ENCODE results near the gene TBCCD1.

Gene TBCCD1

GRCh38 chr3:186538779-186539178 lies 28.4 kb downstream of the TBCCD1 start:
- no peak overlapping the region for H3K4me2 ChIP-seq (ENCODE audit: low read length)
- peaks cover 36% of the 10 kb centered on the region for H3K4me1 ChIP-seq (ENCODE audit: control insufficient read depth, low read length)
- H3K9me2 ChIP-seq (replicated peaks; ENCODE audit: control insufficient read depth, low read length), result no peaks in the 10 kb centered on the region
- TF ChIP-seq EZH2phosphoT487 (IDR thresholded peaks at IDR 0.05; ENCODE audit: borderline replicate concordance, low read length), result no peak
- TF ChIP-seq, protein P1, sequence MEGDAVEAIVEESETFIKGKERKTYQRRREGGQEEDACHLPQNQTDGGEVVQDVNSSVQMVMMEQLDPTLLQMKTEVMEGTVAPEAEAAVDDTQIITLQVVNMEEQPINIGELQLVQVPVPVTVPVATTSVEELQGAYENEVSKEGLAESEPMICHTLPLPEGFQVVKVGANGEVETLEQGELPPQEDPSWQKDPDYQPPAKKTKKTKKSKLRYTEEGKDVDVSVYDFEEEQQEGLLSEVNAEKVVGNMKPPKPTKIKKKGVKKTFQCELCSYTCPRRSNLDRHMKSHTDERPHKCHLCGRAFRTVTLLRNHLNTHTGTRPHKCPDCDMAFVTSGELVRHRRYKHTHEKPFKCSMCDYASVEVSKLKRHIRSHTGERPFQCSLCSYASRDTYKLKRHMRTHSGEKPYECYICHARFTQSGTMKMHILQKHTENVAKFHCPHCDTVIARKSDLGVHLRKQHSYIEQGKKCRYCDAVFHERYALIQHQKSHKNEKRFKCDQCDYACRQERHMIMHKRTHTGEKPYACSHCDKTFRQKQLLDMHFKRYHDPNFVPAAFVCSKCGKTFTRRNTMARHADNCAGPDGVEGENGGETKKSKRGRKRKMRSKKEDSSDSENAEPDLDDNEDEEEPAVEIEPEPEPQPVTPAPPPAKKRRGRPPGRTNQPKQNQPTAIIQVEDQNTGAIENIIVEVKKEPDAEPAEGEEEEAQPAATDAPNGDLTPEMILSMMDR (IDR thresholded peaks at IDR 0.05; ENCODE audit: low read depth, low read length, poor library complexity, severe bottlenecking), result no peak
- H3K36me3 ChIP-seq (ENCODE audit: control insufficient read depth, low read length), result peaks cover 3% of the 10 kb centered on the region; the same call in 1 of the 2 replicates
- no peak overlapping the region for H3K4me3 ChIP-seq (ENCODE audit: low read length)
- no peaks in the 10 kb centered on the region for H3K79me2 ChIP-seq (ENCODE audit: control insufficient read depth, low read length)
- H3K9me3 ChIP-seq (ENCODE audit: control insufficient read depth, insufficient read depth, low read length), result no peaks in the 10 kb centered on the region
- no peak overlapping the region for H3K27ac ChIP-seq (ENCODE audit: low read depth, low read length)
- H3F3A ChIP-seq (ENCODE audit: control insufficient read depth, insufficient read depth), result peaks cover 13% of the 10 kb centered on the region
- H3K27me3 ChIP-seq (ENCODE audit: control insufficient read depth, low read length), result no peaks in the 10 kb centered on the region
- no peaks in the 10 kb centered on the region for H4K20me1 ChIP-seq (ENCODE audit: control insufficient read depth, insufficient read depth, low read depth, low read length)

DNA sequence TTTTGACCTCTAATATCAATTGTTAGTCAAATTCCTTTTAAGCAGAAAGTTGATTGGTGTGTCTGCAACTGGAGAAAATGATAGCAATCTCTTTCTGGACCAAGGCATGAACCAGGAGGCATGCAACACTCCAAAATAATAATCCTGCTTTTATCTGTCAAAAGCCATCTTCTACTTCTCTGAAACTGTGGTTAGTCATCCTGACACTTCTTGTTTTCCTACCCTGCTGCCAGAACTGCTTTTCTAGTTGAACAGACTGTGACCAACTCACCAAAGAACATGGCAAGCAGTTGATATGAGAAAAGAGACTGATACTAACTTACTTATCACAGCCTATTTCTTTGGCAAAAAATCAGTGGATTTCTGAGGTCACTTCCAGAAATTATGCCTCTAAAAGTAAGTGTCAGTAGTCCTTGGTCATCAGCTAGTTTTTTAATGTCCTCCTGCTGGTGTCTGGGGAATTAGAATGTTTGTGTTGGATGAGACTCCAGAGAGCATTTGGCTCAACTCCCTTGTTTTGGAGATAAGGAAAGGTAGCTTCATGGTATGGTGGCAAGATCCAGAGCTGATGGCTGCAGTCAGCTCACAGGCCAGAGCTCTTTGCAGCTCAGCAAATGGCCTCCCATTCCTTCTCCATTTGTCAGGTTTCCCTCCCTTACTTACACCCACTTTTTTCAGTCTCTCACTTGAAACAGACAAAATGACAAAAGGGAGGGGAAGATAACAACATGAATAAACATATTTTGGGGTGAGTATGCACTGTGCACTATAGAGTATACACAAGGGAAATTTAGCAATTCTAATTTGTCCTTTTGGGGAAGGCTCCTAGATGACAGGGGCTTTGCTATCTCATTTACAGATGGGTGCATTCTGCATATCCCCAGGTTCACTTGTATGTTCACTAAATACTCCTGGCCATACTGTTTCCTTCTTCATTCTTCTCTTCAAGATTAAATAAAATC lies 30.0 kb downstream of the TBCCD1 start:
- Histone ChIP-seq H4K20me1 (ENCODE audit: control insufficient read depth, insufficient read depth, low read depth, low read length) (no peaks in the 10 kb centered on the region), H3K27ac (ENCODE audit: low read depth, low read length) (no peak overlapping the region), H3F3A (ENCODE audit: control insufficient read depth, insufficient read depth) (peaks cover 18% of the 10 kb centered on the region), H3K27me3 (ENCODE audit: control insufficient read depth, low read length) (no peaks in the 10 kb centered on the region), H3K79me2 (ENCODE audit: control insufficient read depth, low read length) (no peaks in the 10 kb centered on the region), H3K4me3 (ENCODE audit: low read length) (no peak overlapping the region), H3K9me2 (replicated peaks; ENCODE audit: control insufficient read depth, low read length) (no peaks in the 10 kb centered on the region), H3K4me2 (ENCODE audit: low read length) (no peak overlapping the region), H3K4me1 (ENCODE audit: control insufficient read depth, low read length) (peaks cover 42% of the 10 kb centered on the region), H3K9me3 (ENCODE audit: control insufficient read depth, insufficient read depth, low read length) (no peaks in the 10 kb centered on the region), H3K36me3 (ENCODE audit: control insufficient read depth, low read length) (no peaks in the 10 kb centered on the region)
- TF ChIP-seq, protein P1 (IDR thresholded peaks at IDR 0.05; ENCODE audit: low read depth, low read length, poor library complexity, severe bottlenecking), result no peak
- no peak for TF ChIP-seq EZH2phosphoT487 (IDR thresholded peaks at IDR 0.05; ENCODE audit: borderline replicate concordance, low read length)

DNA sequence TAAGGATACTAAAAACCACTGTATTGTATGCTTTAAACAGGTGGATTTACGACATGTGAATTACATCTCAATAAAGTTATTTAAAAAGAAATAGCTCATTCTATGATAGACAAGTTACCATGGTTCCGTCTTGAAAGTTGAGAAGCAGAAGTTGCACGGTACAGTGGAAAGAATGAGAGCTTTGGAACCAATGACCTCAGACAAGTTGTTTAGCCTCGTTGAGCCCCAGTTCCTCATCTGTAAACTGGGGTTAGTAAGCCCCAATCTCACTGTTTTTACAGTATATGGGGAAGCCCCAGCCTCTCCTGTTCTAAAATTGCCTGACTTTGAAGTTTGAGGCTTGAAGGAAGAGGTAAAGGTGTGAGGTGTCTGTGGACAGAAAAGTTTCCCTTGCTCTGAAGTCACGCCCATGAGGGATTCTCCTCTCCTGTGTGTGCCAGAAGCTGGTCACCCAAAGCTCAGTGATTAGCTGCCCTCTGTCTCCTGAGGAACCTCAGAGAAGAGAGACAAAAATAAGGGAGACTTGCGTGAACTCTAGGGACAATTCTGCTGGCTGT lies 32.9 kb downstream of the TBCCD1 start:
- H3K4me3 ChIP-seq (ENCODE audit: low read length), result peak overlapping the region; percentile 38
- peak overlapping the region; percentile 88 for H3K27ac ChIP-seq (ENCODE audit: low read depth, low read length)
- peaks cover 67% of the 10 kb centered on the region for H3K4me1 ChIP-seq (ENCODE audit: control insufficient read depth, low read length)
- no peaks in the 10 kb centered on the region for H3K9me3 ChIP-seq (ENCODE audit: control insufficient read depth, insufficient read depth, low read length)
- H3K79me2 ChIP-seq (ENCODE audit: control insufficient read depth, low read length), result no peaks in the 10 kb centered on the region
- no peaks in the 10 kb centered on the region for H3K36me3 ChIP-seq (ENCODE audit: control insufficient read depth, low read length)
- peak overlapping the region; percentile 92 for H3K4me2 ChIP-seq (ENCODE audit: low read length)
- H3K9me2 ChIP-seq (replicated peaks; ENCODE audit: control insufficient read depth, low read length), result no peaks in the 10 kb centered on the region
- no peaks in the 10 kb centered on the region for H3K27me3 ChIP-seq (ENCODE audit: control insufficient read depth, low read length)
- no peaks in the 10 kb centered on the region for H4K20me1 ChIP-seq (ENCODE audit: control insufficient read depth, insufficient read depth, low read depth, low read length)
- TF ChIP-seq, protein P1 (IDR thresholded peaks at IDR 0.05; ENCODE audit: low read depth, low read length, poor library complexity, severe bottlenecking), result no peak
- TF ChIP-seq EZH2phosphoT487 (IDR thresholded peaks at IDR 0.05; ENCODE audit: borderline replicate concordance, low read length), result no peak
- peaks cover 19% of the 10 kb centered on the region for H3F3A ChIP-seq (ENCODE audit: control insufficient read depth, insufficient read depth)

All from DOHH2 (cell line).